Activated CD8-positive, alpha-beta memory T cell treated with anti-CD3 and anti-CD28 coated beads for 1 hour (primary cell): Measurements from ENCODE around the gene EIF3L.
A peak's percentile ranks its signal among the peaks of the same experiment; 100 is the strongest.

Source experiments
- DNase-seq, 2 donors: peaks; one replicate each; pipeline ENCODE4 v3.0.0-alpha.2; 2020; ENCODE audit warnings: low read depth in 1 of 2; ENCODE audit errors: extremely low read depth in 1 of 2

The EIF3L gene

GRCh38 chr22:37925767-37926166 lies 76.5 kb downstream of the EIF3L start:
- DNase-seq, result no peak

- no peak for DNase-seq
Measured at GRCh38 chr22:37926358-37926757, 77.1 kb downstream of the EIF3L start.

GRCh38 chr22:37926771-37927636 lies 77.8 kb downstream of the EIF3L start:
- no peak for DNase-seq

- DNase-seq, result no peak
Measured at GRCh38 chr22:37927637-37927936, 78.4 kb downstream of the EIF3L start.

GRCh38 chr22:37929390-37929789 lies 80.2 kb downstream of the EIF3L start:
- DNase-seq, result no peak

GRCh38 chr22:37930270-37930951 lies 81.2 kb downstream of the EIF3L start:
- DNase-seq, result no peak

GRCh38 chr22:37930952-37931440 lies 81.8 kb downstream of the EIF3L start:
- DNase-seq, result no peak

GRCh38 chr22:37931893-37932389 lies 82.7 kb downstream of the EIF3L start:
- no peak for DNase-seq

GRCh38 chr22:37932401-37932800 lies 83.2 kb downstream of the EIF3L start:
- no peak for DNase-seq

- DNase-seq, result no peak
Measured at GRCh38 chr22:37932821-37933578, 83.8 kb downstream of the EIF3L start.

- peak; percentile 31 to 67 for DNase-seq
Measured at GRCh38 chr22:37933711-37934376, 84.6 kb downstream of the EIF3L start.
